HepG2 (cell line): ENCODE measurements around the gene LDLRAD4. TPM values are rescaled to one million over a fixed set of nuclear protein-coding genes. Genes with fewer than 3 reads are reported as not detected.

Experiments
- ATAC-seq: fragments of 200-7000 bp; cut with Tn5 transposase; 3 replicates; pipeline ENCODE4 v1.9.1; 2020; ENCODE audit warnings: mild to moderate bottlenecking, moderate library complexity
- BruUV-seq: library from RNA; stranded (reverse); fragments of 400-500 nt; replicated peaks from 2 replicates; lab custom pipeline; 2021; lab: Mats Ljungman, UMichigan
- CTCF ChIA-PET: fragments of 300-600 bp; formaldehyde crosslinking; extraction: SDS; loops from one replicate; lab custom pipeline; 2021; ENCODE audit warnings: low total read pairs, inconsistent platforms, low intra/inter-chr PET ratio; lab: Yijun Ruan, JAX
- POLR2A ChIA-PET: fragments of 350-600 bp; sonication (Branson Sonifier 250); formaldehyde crosslinking; loops from one replicate; lab custom pipeline; 2020; ENCODE audit warnings: antibody characterized with exemption, inconsistent platforms; lab: Yijun Ruan, JAX
- DNase-seq: peaks from one replicate; pipeline ENCODE4 v3.0.0-alpha.2; 2015; ENCODE audit warnings: low spot score
- FAIRE-seq: peaks from 3 replicates; lab custom pipeline; 2011; peaks lifted over from hg19 to GRCh38; lab: Jason Lieb, UNC
- H2AFZ ChIP-seq: one replicate; pipeline ENCODE4 v1.6.1; 2011; ENCODE audit warnings: low read length, inconsistent platforms
- H3K27ac ChIP-seq: fragments of 300-600 bp; 3 replicates; pipeline ENCODE4 v1.8.0; 2011; ENCODE audit warnings: mixed run types, mild to moderate bottlenecking, mixed read lengths, low read length, inconsistent platforms; ENCODE audit not compliant: insufficient read depth; ENCODE audit errors: extremely low read length
- H3K27me3 ChIP-seq, 2 experiments: fragments of 200-600 bp in 1 of 2; 2 replicates in 1 of 2; 3 replicates in 1 of 2; pipeline versions ENCODE4 v1.6.0 to v1.8.0; 2011; ENCODE audit warnings: low read length in 2 of 2, mild to moderate bottlenecking in 2 of 2, moderate library complexity in 2 of 2, inconsistent platforms in 1 of 2; ENCODE audit not compliant: insufficient read depth in 2 of 2, control insufficient read depth in 1 of 2
- H3K36me3 ChIP-seq, 2 experiments: fragments of 200-600 bp in 1 of 2; replicated peaks in 1 of 2; 2 replicates in 1 of 2; 3 replicates in 1 of 2; pipeline versions ENCODE4 v1.5.1 to v1.8.0; 2011; ENCODE audit warnings: low read length in 2 of 2, inconsistent platforms in 1 of 2; ENCODE audit not compliant: insufficient read depth in 2 of 2, control insufficient read depth in 1 of 2
- H3K4me1 ChIP-seq: 2 replicates; pipeline ENCODE4 v1.5.1; 2012; ENCODE audit warnings: low read length, inconsistent platforms; ENCODE audit not compliant: insufficient read depth
- H3K4me2 ChIP-seq: 2 replicates; pipeline ENCODE4 v1.6.0; 2011; ENCODE audit warnings: low read depth, low read length, inconsistent platforms
- H3K4me3 ChIP-seq, 3 experiments: fragments of 200-600 bp in 1 of 3; sonication (generic), shearing (Covaris generic) in 1 of 3; replicated peaks in 1 of 3; 2 replicates each; pipeline ENCODE4 v1.5.1; 2011 to 2016; ENCODE audit warnings: low read length in 3 of 3, inconsistent platforms in 2 of 3, low read depth in 2 of 3, mild to moderate bottlenecking in 2 of 3, control low read depth in 1 of 3, mixed read lengths in 1 of 3; ENCODE audit not compliant: insufficient read depth in 1 of 3
- H3K79me2 ChIP-seq: one replicate; pipeline ENCODE4 v1.6.1; 2011; ENCODE audit warnings: low read length, inconsistent platforms; ENCODE audit not compliant: insufficient read depth
- H3K9ac ChIP-seq: 2 replicates; pipeline ENCODE4 v1.6.0; 2011; ENCODE audit warnings: mild to moderate bottlenecking, low read depth, low read length, inconsistent platforms; ENCODE audit not compliant: insufficient read depth
- H3K9me3 ChIP-seq: 2 replicates; pipeline ENCODE4 v1.5.1; 2012; ENCODE audit warnings: mild to moderate bottlenecking, low read length
- H4K20me1 ChIP-seq: 2 replicates; pipeline ENCODE4 v1.6.0; 2011; ENCODE audit warnings: inconsistent platforms, mild to moderate bottlenecking, low read length, moderate library complexity; ENCODE audit not compliant: insufficient read depth
- CSRNP2 ChIP-seq: sonication (generic); formaldehyde crosslinking; conservative IDR thresholded peaks from 2 replicates; pipeline ENCODE4 v1.8.0; 2022; ENCODE audit warnings: low read depth, missing genetic modification reagents
- FOXA1 ChIP-seq, 2 experiments: fragments of 450-650 bp in 1 of 2; sonication (generic) in 1 of 2; formaldehyde crosslinking in 1 of 2; IDR thresholded peaks; 2 replicates each; pipeline versions ENCODE4 v1.4.0 to v1.6.1; 2016 to 2020; ENCODE audit warnings: missing genetic modification reagents in 1 of 2
- FOXA3 ChIP-seq: IDR thresholded peaks from 2 replicates; pipeline ENCODE4 v1.6.1; 2016; ENCODE audit warnings: missing genetic modification reagents, missing compliant biosample characterization
- GFI1 ChIP-seq: sonication (generic); formaldehyde crosslinking; IDR thresholded peaks from 2 replicates; pipeline ENCODE4 v1.5.0; 2020; ENCODE audit warnings: missing genetic modification reagents, mild to moderate bottlenecking, borderline replicate concordance
- KDM5A ChIP-seq: fragments of 200-600 bp; sonication (generic); IDR thresholded peaks from 2 replicates; pipeline ENCODE4 v1.7.0; 2018; ENCODE audit warnings: antibody characterized with exemption, mild to moderate bottlenecking, low read length, borderline replicate concordance
- LCORL ChIP-seq, 2 experiments: fragments of 450-650 bp in 1 of 2; sonication (generic) in 1 of 2; formaldehyde crosslinking in 1 of 2; IDR thresholded peaks; 2 replicates each; pipeline versions ENCODE4 v1.5.0 to v1.6.1; 2017 to 2020; ENCODE audit warnings: antibody characterized with exemption in 1 of 2, missing genetic modification reagents in 1 of 2
- MAX ChIP-seq: IDR thresholded peaks from 2 replicates; pipeline ENCODE4 v1.6.1; 2012; ENCODE audit warnings: inconsistent platforms
- MTF1 ChIP-seq: sonication (generic); formaldehyde crosslinking; IDR thresholded peaks from 2 replicates; pipeline ENCODE4 v1.5.0; 2020; ENCODE audit warnings: missing genetic modification reagents
- SALL1 ChIP-seq: sonication (generic); formaldehyde crosslinking; IDR thresholded peaks from 2 replicates; pipeline ENCODE4 v1.8.0; 2022; ENCODE audit warnings: mild to moderate bottlenecking, missing genetic modification reagents
- TFDP1 ChIP-seq: IDR thresholded peaks from 2 replicates; pipeline ENCODE4 v1.6.1; 2016; ENCODE audit warnings: missing compliant biosample characterization, missing genetic modification reagents, borderline replicate concordance
- ZBTB38 ChIP-seq: sonication (generic); formaldehyde crosslinking; IDR thresholded peaks from 2 replicates; pipeline ENCODE4 v1.5.1; 2020; ENCODE audit warnings: mild to moderate bottlenecking, missing genetic modification reagents
- ZFY ChIP-seq: sonication (generic); formaldehyde crosslinking; IDR thresholded peaks from 2 replicates; pipeline ENCODE4 v1.4.0; 2020; ENCODE audit warnings: missing genetic modification reagents
- ZNF280B ChIP-seq: sonication (generic); formaldehyde crosslinking; IDR thresholded peaks from 2 replicates; pipeline ENCODE4 v1.5.0; 2020; ENCODE audit warnings: missing genetic modification reagents, mild to moderate bottlenecking, borderline replicate concordance
- ZNF382 ChIP-seq: sonication (generic); formaldehyde crosslinking; IDR thresholded peaks from 2 replicates; pipeline ENCODE4 v1.5.0; 2020; ENCODE audit warnings: missing genetic modification reagents, mild to moderate bottlenecking, borderline replicate concordance
- ZNF530 ChIP-seq: sonication (generic); formaldehyde crosslinking; IDR thresholded peaks from 2 replicates; pipeline ENCODE4 v1.5.0; 2020; ENCODE audit warnings: low read depth, mild to moderate bottlenecking, missing genetic modification reagents
- ZNF660 ChIP-seq: sonication (generic); formaldehyde crosslinking; IDR thresholded peaks from 2 replicates; pipeline ENCODE4 v1.5.1; 2020; ENCODE audit warnings: mild to moderate bottlenecking, low read depth, missing genetic modification reagents, borderline replicate concordance
- ZSCAN5A ChIP-seq: sonication (generic); formaldehyde crosslinking; IDR thresholded peaks from 2 replicates; pipeline ENCODE4 v1.8.0; 2022; ENCODE audit warnings: mild to moderate bottlenecking, missing genetic modification reagents, borderline replicate concordance
- WGBS: methylation state at CpG from one replicate; pipeline ENCODE4 v1.1.6; 2017; ENCODE audit warnings: low lambda C conversion rate; 5-methylcytosine and 5-hydroxymethylcytosine counted together
- in situ Hi-C: cut with HindIII; loops from 2 replicates; pipeline ENCODE4 v1.10.0; 2017; ENCODE audit warnings: low pct_unique_long_range_greater_than_20kb; ENCODE audit not compliant: extremely low pct_ligation_motif_present
- intact Hi-C: fragments of 100-400 bp; cut with micrococcal nuclease; formaldehyde crosslinking; loops from one replicate; pipeline ENCODE4 v1.10.0; 2022; ENCODE audit not compliant: unreplicated experiment
- polyA plus RNA-seq, 8 experiments: library from polyadenylated mRNA; depleted of rRNA in 3 of 8; stranded (reverse) in 7 of 8; unstranded in 1 of 8; fragments of >200 nt; fragmentation: Illumina TruSeq in 4 of 8; extraction: Trizol in 4 of 8; gene quantifications; 2 replicates each; pipeline versions ENCODE4 v1.2.1 to v1.2.3, GENCODE V29; 2011 to 2016; ENCODE audit warnings: low read depth in 4 of 8, missing spikeins in 1 of 8, mixed read lengths in 1 of 8; ENCODE audit not compliant: insufficient read depth in 1 of 8
- total RNA-seq, 5 experiments: library from RNA; depleted of rRNA; stranded (reverse); fragments of >200 nt; fragmentation: Illumina TruSeq; extraction: Trizol; gene quantifications; 2 replicates each; pipeline ENCODE4 v1.2.3, GENCODE V29; 2016; ENCODE audit warnings: low read depth in 1 of 5

The LDLRAD4 gene
- total and polyA plus RNA-seq, 2 of the 13 experiments (the other 11 are each of a cell fraction or from before 2014, with no cell fraction given) = 13.6 to 20.9 TPM

DNA sequence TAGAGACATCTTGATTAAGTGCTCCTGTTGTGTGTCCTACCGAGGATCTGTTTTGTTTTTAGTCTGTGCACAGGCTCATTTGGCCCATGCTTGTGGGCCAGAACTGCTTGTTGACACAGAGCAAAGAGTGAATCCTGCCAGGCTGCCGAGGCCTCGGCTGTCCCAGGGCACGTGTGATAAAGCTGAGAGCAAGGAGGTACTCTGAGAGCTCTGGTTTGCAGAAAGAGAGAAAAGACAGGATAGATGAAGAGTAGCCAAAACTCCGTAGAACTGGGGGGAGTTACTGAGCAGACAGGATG lies 332.7 kb downstream of the LDLRAD4 start:
- ChIA-PET CTCF (no interaction called here), POLR2A (interaction anchor here (1.1 kb wide), 1 partner anchor 9 kb away, joined by 3 read pairs; no protein-coding TSS in a partner anchor)
- in situ Hi-C loops = loop anchor here (25.0 kb wide), 1 partner anchor 236 kb away; no protein-coding TSS in a partner anchor
- no peak for DNase-seq
- no peak for FAIRE-seq
- Histone ChIP-seq H3K27me3 (no peaks in the 10 kb centered on the region), H3K9ac (no peak overlapping the region), H3K4me3 (no peak overlapping the region), H3K36me3 (no peaks in the 10 kb centered on the region), H4K20me1 (no peaks in the 10 kb centered on the region), H2AFZ (no peak overlapping the region), H3K4me2 (no peak overlapping the region), H3K9me3 (no peaks in the 10 kb centered on the region), H3K4me1 (peaks cover 11% of the 10 kb centered on the region), H3K27ac (no peak overlapping the region), H3K79me2 (no peaks in the 10 kb centered on the region)
- intact Hi-C loops = no loop called here
- ATAC-seq = peak; percentile 81
- WGBS = 35% methylated on average over 5 of the region's 5 CpGs
- no TSS peak for BruUV-seq
- TF ChIP-seq MAX (peak; percentile 76), ZFY (CRISPR knock-in tag) (0 out of 2 replicates have a peak, but pooled peaks have one; percentile 20), ZNF530 (CRISPR knock-in tag) (no peak), MTF1 (no peak), ZBTB38 (CRISPR knock-in tag) (no peak), TFDP1 (CRISPR knock-in tag) (peak; percentile 52; the same call in 1 of the 2 replicates), FOXA3 (peak; percentile 76), GFI1 (no peak), CSRNP2 (CRISPR knock-in tag) (no peak), FOXA1 (IDR thresholded peaks at IDR 0.05) (no peak), FOXA1 (CRISPR knock-in tag; IDR thresholded peaks at IDR 0.05) (peak; percentile 68), LCORL (IDR thresholded peaks at IDR 0.05) (no peak), LCORL (CRISPR knock-in tag; IDR thresholded peaks at IDR 0.05) (no peak), KDM5A (no peak), ZNF280B (CRISPR knock-in tag) (no peak), SALL1 (CRISPR knock-in tag) (no peak; the same call in 1 of the 2 replicates), ZNF660 (CRISPR knock-in tag) (no peak), ZSCAN5A (CRISPR knock-in tag) (no peak), ZNF382 (CRISPR knock-in tag) (no peak)
